OCI-LY3 (cell line): Measurements from ENCODE around the gene STPG4.

ENCODE experiments used
- H2AFZ ChIP-seq: fragments of 200-600, 300-600 bp; shearing (Covaris generic); 2 replicates; pipeline ENCODE4 v1.6.0; 2014; ENCODE audit warnings: antibody characterized with exemption, low read depth, low read length
- H3K27ac ChIP-seq: fragments of 200-600, 300-600 bp; sonication (generic); 2 replicates; pipeline ENCODE4 v1.5.1; 2014; ENCODE audit warnings: mild to moderate bottlenecking, low read length, moderate library complexity, mixed read lengths
- H3K27me3 ChIP-seq: fragments of 200-600, 300-600 bp; sonication (generic); 2 replicates; pipeline ENCODE4 v1.6.1; 2014; ENCODE audit warnings: low read depth, low read length, mixed read lengths
- H3K36me3 ChIP-seq: fragments of 200-600, 300-600 bp; sonication (generic); replicated peaks from 2 replicates; pipeline ENCODE3; 2014; ENCODE audit warnings: low read depth, low read length, mixed read lengths
- H3K4me1 ChIP-seq: fragments of 300-600, 200-600 bp; sonication (generic); 2 replicates; pipeline ENCODE4 v1.6.1; 2014; ENCODE audit warnings: low read length, mixed read lengths
- H3K4me2 ChIP-seq: fragments of 200-600, 300-600 bp; sonication (generic); 2 replicates; pipeline ENCODE4 v1.6.1; 2014; ENCODE audit warnings: low read length, mixed read lengths
- H3K4me3 ChIP-seq: fragments of 300-600, 200-600 bp; sonication (generic); 2 replicates; pipeline ENCODE4 v1.5.1; 2014; ENCODE audit warnings: antibody characterized with exemption, mild to moderate bottlenecking, low read length, moderate library complexity
- H3K79me2 ChIP-seq: fragments of 300-600, 200-600 bp; shearing (Covaris generic); 2 replicates; pipeline ENCODE4 v1.6.1; 2014; ENCODE audit warnings: mild to moderate bottlenecking, low read length, mixed read lengths
- H3K9ac ChIP-seq: fragments of 300-600, 200-600 bp; shearing (Covaris generic); 2 replicates; pipeline ENCODE4 v1.6.0; 2014; ENCODE audit warnings: mild to moderate bottlenecking, low read length, moderate library complexity
- H3K9me3 ChIP-seq: fragments of 200-600, 300-600 bp; shearing (Covaris generic); 2 replicates; pipeline ENCODE4 v1.6.1; 2014; ENCODE audit warnings: low read length, mixed read lengths; ENCODE audit not compliant: insufficient read depth
- H4K20me1 ChIP-seq: fragments of 200-600, 300-600 bp; sonication (generic); 2 replicates; pipeline ENCODE4 v1.6.1; 2016; ENCODE audit warnings: low read length, mixed read lengths; ENCODE audit not compliant: insufficient read depth
- CTCF ChIP-seq: fragments of 200-600, 300-600 bp; sonication (generic); IDR thresholded peaks from 2 replicates; pipeline ENCODE4 v1.5.1; 2014; ENCODE audit warnings: antibody characterized with exemption, low read length, low read depth
- EZH2phosphoT487 ChIP-seq: fragments of 200-600 bp; shearing (Covaris generic); IDR thresholded peaks from 2 replicates; pipeline ENCODE4 v1.6.1; 2018; ENCODE audit warnings: antibody characterized with exemption, mixed run types, low read depth

STPG4 gene

GRCh38 chr2:47093626-47094025 lies 61.5 kb downstream of the STPG4 start:
- no peaks in the 10 kb centered on the region for H3K36me3 ChIP-seq
- H2AFZ ChIP-seq = no peak overlapping the region
- H3K4me2 ChIP-seq = no peak overlapping the region
- H3K9me3 ChIP-seq = no peaks in the 10 kb centered on the region
- TF ChIP-seq EZH2phosphoT487 (no peak), CTCF (no peak)
- no peak overlapping the region for H3K9ac ChIP-seq
- no peaks in the 10 kb centered on the region for H4K20me1 ChIP-seq
- H3K27me3 ChIP-seq = no peaks in the 10 kb centered on the region
- H3K27ac ChIP-seq = no peak overlapping the region
- H3K4me1 ChIP-seq = no peaks in the 10 kb centered on the region
- H3K79me2 ChIP-seq = no peaks in the 10 kb centered on the region
- no peak overlapping the region for H3K4me3 ChIP-seq

- H3K4me2 ChIP-seq = no peak overlapping the region
- H4K20me1 ChIP-seq = no peaks in the 10 kb centered on the region
- H3K79me2 ChIP-seq = no peaks in the 10 kb centered on the region
- no peaks in the 10 kb centered on the region for H3K4me1 ChIP-seq
- no peak overlapping the region for H3K4me3 ChIP-seq
- no peak overlapping the region for H3K27ac ChIP-seq
- H3K27me3 ChIP-seq = no peaks in the 10 kb centered on the region
- no peaks in the 10 kb centered on the region for H3K9me3 ChIP-seq
- H3K9ac ChIP-seq = no peak overlapping the region
- no peak overlapping the region for H2AFZ ChIP-seq
- TF ChIP-seq EZH2phosphoT487 = no peak
- no peak for TF ChIP-seq CTCF
- no peaks in the 10 kb centered on the region for H3K36me3 ChIP-seq
Observed at GRCh38 chr2:47092465-47092864, 62.6 kb downstream of the STPG4 start.

GRCh38 chr2:47091118-47091517 lies 64.0 kb downstream of the STPG4 start:
- TF ChIP-seq CTCF (no peak), EZH2phosphoT487 (no peak)
- Histone ChIP-seq H3K9ac (no peak overlapping the region), H3K9me3 (no peaks in the 10 kb centered on the region), H3K4me3 (no peak overlapping the region), H4K20me1 (no peaks in the 10 kb centered on the region), H3K79me2 (no peaks in the 10 kb centered on the region), H3K36me3 (no peaks in the 10 kb centered on the region), H2AFZ (no peak overlapping the region), H3K27me3 (no peaks in the 10 kb centered on the region), H3K4me2 (no peak overlapping the region), H3K4me1 (no peaks in the 10 kb centered on the region), H3K27ac (no peak overlapping the region)

GRCh38 chr2:47089083-47089464 lies 66.0 kb downstream of the STPG4 start:
- H3K79me2 ChIP-seq = no peaks in the 10 kb centered on the region
- TF ChIP-seq CTCF (no peak), EZH2phosphoT487 (no peak)
- H3K9ac ChIP-seq = no peak overlapping the region
- no peaks in the 10 kb centered on the region for H3K4me1 ChIP-seq
- no peak overlapping the region for H2AFZ ChIP-seq
- H3K4me2 ChIP-seq = no peak overlapping the region
- no peaks in the 10 kb centered on the region for H3K9me3 ChIP-seq
- H4K20me1 ChIP-seq = no peaks in the 10 kb centered on the region
- no peak overlapping the region for H3K27ac ChIP-seq
- no peaks in the 10 kb centered on the region for H3K36me3 ChIP-seq
- no peaks in the 10 kb centered on the region for H3K27me3 ChIP-seq
- H3K4me3 ChIP-seq = no peak overlapping the region
